ENCODE data around the gene C1QL4. TPM values are rescaled to one million over a fixed set of nuclear protein-coding genes. Genes with fewer than 3 reads are reported as not detected.

Gene C1QL4
- total and polyA plus RNA-seq, 2 of the 8 experiments (the other 6 are each of a cell fraction or from before 2014, with no cell fraction given): 0.28 to 0.63 TPM

- TF ChIP-seq CHD1 (IDR thresholded peaks at IDR 0.05; ENCODE audit: low read depth, low read length): no peak
- TF ChIP-seq ATF2 (IDR thresholded peaks at IDR 0.05; ENCODE audit: low read length): no peak
- TF ChIP-seq CREB1 (IDR thresholded peaks at IDR 0.05): no peak
- TF ChIP-seq TCF12 (IDR thresholded peaks at IDR 0.05; ENCODE audit: low read depth, low read length): no peak
- TF ChIP-seq NANOG (IDR thresholded peaks at IDR 0.05; ENCODE audit: insufficient read depth, low read depth, low read length, poor library complexity, severe bottlenecking): no peak
- no peak for TF ChIP-seq CTBP2 (IDR thresholded peaks at IDR 0.05; ENCODE audit: borderline replicate concordance, insufficient read depth, insufficient read length, low read length)
- no peak for TF ChIP-seq PHF8 (conservative IDR thresholded peaks at IDR 0.05; ENCODE audit: low read depth, low read length)
- no peak for TF ChIP-seq TEAD4 (IDR thresholded peaks at IDR 0.05; ENCODE audit: low read depth, low read length)
- TF ChIP-seq RFX5 (IDR thresholded peaks at IDR 0.05; ENCODE audit: borderline replicate concordance, low read depth, low read length): no peak
Measured at GRCh38 chr12:49340971-49341776, 4.2 kb upstream of the C1QL4 start (continued).

Measured in H1 (cell line).